ENCODE data around the gene GDPGP1.

Gene GDPGP1

DNA sequence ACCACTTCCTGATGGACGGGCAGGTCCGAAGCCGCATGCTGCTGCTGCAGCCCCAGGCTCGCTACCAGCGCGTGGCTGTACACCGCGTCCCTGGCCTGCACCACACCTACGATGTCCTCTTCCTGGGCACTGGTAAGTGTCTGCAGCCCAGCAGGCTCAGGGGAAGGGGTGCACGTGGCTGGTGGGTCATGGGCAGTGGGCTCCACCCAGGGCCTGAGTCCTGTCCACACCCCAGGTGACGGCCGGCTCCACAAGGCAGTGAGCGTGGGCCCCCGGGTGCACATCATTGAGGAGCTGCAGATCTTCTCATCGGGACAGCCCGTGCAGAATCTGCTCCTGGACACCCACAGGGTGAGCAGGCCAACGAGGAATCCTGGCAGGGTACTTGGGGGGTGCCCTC, 9.0 kb upstream of the GDPGP1 start:
- DNase-seq (ENCODE audit: low read depth in 2 of 3, low spot score in 2 of 3), result no peak

DNA sequence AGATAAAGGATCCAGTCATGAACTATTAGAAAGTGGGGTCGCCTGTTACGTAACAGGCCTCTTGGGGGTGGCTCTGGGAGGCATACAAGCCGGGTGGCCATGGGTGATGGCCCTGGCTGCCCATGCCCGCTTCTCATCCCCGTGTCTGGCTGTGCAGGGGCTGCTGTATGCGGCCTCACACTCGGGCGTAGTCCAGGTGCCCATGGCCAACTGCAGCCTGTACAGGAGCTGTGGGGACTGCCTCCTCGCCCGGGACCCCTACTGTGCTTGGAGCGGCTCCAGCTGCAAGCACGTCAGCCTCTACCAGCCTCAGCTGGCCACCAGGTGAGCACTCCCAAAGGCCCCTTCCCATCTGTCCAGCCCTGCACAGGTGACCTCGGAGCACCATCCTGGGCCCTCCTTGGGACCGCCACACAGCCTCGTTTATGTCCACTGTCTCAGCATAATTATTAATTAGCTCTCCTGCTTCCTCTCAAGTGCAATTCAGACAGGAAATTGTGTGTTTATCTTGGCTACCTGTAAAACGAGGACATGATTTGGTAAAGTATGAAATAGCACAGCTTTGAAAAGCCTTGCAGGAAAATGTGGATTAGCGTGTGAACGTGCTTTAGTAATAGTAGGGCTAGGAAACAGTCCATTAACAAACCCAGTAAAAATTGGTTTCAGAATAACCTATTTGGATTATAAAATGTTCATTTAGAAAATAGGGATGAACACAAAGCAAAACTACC, 8.3 kb upstream of the GDPGP1 start:
- no peak for DNase-seq (ENCODE audit: low read depth in 2 of 3, low spot score in 2 of 3)

DNA sequence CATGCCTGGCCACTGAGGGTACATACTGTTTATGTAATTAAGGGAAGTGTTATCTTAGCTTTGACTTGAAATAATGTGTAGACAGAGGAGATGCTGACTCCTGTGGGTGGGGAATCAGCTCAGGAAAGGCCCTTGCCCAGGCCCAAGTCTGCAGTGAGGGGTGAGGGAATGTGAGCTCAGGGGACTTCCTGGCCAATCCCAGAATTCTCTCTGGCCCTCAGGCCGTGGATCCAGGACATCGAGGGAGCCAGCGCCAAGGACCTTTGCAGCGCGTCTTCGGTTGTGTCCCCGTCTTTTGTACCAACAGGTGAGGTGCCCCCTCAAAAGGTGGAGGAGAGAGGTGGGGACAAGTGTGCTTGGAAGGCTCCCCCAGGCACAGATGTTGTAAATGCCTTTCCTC, 6.7 kb upstream of the GDPGP1 start:
- no peak for DNase-seq (ENCODE audit: low read depth in 2 of 3, low spot score in 2 of 3)

DNA sequence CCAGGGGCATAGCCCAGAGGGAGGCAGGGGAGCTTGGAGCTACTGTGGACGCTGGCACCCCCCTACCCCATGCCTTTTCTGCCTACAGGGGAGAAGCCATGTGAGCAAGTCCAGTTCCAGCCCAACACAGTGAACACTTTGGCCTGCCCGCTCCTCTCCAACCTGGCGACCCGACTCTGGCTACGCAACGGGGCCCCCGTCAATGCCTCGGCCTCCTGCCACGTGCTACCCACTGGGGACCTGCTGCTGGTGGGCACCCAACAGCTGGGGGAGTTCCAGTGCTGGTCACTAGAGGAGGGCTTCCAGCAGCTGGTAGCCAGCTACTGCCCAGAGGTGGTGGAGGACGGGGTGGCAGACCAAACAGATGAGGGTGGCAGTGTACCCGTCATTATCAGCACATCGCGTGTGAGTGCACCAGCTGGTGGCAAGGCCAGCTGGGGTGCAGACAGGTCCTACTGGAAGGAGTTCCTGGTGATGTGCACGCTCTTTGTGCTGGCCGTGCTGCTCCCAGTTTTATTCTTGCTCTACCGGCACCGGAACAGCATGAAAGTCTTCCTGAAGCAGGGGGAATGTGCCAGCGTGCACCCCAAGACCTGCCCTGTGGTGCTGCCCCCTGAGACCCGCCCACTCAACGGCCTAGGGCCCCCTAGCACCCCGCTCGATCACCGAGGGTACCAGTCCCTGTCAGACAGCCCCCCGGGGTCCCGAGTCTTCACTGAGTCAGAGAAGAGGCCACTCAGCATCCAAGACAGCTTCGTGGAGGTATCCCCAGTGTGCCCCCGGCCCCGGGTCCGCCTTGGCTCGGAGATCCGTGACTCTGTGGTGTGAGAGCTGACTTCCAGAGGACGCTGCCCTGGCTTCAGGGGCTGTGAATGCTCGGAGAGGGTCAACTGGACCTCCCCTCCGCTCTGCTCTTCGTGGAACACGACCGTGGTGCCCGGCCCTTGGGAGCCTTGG, 5.9 kb upstream of the GDPGP1 start:
- no peak for DNase-seq (ENCODE audit: low read depth in 2 of 3, low spot score in 2 of 3)

DNA sequence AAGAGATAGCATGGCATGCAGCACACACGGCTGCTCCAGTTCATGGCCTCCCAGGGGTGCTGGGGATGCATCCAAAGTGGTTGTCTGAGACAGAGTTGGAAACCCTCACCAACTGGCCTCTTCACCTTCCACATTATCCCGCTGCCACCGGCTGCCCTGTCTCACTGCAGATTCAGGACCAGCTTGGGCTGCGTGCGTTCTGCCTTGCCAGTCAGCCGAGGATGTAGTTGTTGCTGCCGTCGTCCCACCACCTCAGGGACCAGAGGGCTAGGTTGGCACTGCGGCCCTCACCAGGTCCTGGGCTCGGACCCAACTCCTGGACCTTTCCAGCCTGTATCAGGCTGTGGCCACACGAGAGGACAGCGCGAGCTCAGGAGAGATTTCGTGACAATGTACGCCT, 5.0 kb upstream of the GDPGP1 start:
- no peak for DNase-seq (ENCODE audit: low read depth in 2 of 3, low spot score in 2 of 3)

DNA sequence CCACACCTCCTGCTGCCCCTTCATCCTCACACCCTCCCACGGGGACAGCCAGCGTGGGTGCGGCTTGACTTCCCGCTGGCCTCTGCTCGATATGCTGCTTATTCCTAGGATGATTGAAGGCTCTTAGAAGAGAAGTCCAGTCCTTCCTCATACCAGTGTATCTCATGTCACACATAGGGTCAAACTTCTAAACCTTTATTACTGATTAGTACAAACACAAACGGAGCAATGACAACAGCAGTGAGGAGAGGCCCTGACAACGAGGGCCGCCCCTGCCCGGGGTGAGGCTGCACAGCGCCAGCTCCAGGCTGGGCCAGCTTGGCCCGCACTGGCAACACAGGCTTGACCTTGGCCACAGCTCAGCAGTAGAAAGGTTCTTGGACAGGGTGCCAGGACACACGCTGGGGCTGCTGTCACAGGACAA, 3.9 kb upstream of the GDPGP1 start:
- no peak for DNase-seq (ENCODE audit: low read depth in 2 of 3, low spot score in 2 of 3)

DNA sequence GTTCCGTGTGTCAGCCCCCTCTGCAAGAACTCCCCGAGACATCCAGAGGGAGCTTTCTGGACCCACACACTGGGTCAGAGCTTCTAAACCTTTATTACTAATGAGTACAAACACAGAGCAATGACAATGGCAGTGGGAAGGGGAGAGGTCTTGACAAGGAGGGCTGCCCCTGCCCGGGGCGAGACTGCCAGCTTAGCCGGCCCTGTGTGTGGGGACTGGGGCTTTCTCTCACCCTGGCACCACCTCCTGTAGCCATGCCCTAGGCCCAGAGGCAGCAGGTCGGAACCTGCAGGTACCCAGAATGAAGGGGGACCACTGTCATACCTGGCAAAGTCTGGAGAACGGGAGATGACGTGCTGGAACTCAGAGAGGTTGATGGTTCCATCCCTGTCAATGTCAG, 3.4 kb upstream of the GDPGP1 start:
- no peak for DNase-seq (ENCODE audit: low read depth in 2 of 3, low spot score in 2 of 3)

DNA sequence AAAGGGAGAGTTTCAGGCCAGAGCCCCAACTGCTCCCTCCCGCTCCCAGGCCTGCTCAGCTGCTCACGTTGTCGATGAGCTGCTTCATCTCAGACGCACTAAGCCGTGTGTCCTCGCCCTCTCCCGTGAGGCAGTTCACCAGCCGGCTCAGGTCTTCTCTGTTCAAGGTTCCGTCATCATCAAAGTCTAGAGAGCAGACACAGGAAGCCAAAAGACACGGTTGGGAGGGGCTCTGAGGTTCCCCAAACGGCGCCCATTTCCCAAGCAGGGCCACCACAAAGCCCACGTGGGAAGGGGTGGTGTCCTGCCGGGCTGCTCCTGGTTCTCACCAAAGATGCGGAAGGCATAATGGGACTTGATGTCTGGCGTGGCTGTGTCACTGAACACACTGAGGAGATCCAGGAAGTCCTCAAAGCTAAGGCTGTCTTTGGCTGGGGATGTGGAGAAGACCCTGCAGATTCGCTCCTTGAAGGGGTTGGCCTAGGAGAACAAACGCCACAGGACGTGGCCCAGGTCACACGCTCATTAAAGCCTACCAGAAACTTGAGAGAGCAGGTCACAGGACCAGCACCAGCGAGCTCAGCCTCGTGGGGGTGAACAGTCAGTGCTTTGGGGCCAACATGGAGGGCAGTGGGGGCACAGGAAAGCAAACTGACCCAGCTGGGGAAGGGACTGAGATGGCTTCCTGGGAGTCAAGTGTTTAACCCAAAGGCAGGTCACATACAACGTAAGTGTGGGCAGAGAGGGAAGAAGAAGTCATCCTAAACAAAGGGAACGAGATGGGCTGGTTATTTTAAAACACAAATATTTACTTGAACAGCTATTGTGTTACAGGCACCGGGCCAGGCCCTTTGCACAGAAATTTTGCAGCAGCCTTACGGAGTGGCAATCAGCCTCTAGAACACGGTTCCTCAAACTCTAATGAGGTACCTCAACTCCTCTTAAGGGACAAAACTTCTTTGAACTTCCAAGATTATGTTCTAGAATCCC, 2.7 kb upstream of the GDPGP1 start:
- DNase-seq (ENCODE audit: low read depth in 2 of 3, low spot score in 2 of 3), result peak; percentile 28 to 38 (median 33)

DNA sequence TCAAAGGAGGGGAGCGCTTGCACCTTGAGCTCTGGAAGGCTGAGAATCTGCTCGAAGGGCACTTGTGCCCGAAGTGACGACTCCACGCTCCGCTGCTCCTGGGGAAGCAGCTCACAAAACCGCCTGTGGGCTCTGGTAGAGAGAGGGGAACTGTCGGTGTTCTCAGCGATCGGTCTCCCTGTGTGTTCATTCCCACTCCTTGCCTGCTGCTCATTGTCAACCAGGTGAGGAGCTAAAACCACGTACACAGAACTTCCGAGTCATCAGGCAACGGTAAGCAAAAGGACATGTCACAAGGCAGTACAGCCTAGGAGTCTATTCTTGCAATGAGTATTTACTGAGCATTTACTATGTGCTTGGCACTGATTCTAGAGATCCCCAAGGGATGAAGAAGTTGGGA, 1.8 kb upstream of the GDPGP1 start:
- DNase-seq (ENCODE audit: low read depth in 2 of 3, low spot score in 2 of 3), result no peak

DNA sequence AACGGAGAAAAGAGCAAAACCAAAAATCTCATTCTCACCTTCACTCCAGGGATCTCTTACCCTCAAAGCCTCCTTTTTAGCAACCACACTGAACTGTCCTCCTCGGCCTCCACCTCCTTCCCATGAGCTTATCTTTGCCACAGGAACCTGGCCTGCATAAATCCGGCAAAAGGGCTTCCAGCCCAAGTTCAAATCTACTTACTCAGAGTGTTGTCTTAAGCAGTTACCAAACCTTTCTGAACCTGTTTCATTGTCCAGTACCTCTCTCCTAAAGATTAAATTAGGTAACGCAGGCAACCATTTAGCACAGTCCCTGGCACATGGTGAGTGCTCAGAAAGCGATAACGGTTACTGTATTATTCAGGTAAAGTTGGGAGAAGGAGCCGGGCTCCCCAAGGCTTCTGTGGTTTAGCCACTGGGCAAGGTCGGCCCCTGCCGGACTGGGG, 1.0 kb upstream of the GDPGP1 start:
- no peak for DNase-seq (ENCODE audit: low read depth in 2 of 3, low spot score in 2 of 3)

DNA sequence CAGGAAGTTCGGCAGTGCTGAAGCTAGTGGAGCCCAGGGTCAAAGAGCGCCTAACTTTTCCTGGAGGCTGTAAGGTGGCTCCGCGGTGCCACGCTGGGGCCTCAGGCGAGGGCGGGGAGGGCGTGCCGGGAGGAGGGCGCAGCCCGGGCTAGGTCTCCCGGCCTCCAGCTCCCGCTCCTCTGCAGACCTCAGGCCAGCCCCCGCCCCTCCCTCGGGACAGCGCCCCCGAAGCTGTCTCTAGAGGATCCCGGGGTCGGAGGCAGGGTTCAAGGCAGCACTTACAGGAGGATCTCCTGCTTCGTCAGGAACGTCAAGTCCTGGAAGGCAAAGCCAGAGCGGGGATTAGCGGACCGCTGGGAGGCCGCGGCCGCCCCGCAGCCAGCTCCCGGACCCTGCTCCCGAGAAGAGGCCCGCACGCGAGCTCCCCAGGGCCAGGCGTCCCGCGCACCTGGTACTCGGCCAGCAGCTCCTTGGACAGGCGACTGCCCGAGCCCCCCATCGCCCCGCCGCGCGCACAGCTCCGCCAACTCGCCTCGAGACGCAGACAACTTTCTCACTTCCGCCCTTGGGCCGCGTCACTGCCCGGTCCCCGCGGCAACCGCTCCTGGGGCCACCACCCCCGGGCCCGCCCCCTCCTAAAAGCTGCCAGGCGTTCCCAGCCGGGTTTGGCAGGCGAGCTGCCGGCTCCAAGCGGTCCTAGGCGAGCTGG, 468 bp upstream of the GDPGP1 start, which contains the start of gene CIB1:
Gene CIB1, minus strand, starts transcription at position 555 of the 709 bp plus-strand sequence. Its CDS starts 56 bp downstream, at position 499.
- DNase-seq (ENCODE audit: low read depth in 2 of 3, low spot score in 2 of 3), result peak; percentile 18 to 98 (median 55)

DNA sequence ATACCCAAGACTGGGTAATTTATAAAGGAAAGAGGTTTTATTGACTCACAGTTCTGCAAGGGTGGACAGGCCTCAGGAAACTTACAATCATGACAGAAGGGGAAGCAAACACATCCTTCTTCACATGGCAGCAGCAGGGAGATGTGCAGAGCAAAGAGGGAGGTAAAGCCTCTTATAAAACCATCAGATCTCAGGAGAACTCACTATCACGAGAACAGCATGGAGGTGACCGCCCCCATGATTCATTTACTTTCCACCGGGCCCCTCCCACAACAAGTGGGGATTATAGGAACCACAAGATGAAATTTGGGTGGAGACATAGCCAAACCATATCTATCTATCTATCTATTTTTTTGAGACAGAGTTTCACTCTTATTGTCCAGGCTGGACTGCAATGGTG, 5.4 kb downstream of the GDPGP1 start:
- no peak for DNase-seq (ENCODE audit: low read depth in 2 of 3, low spot score in 2 of 3)

DNA sequence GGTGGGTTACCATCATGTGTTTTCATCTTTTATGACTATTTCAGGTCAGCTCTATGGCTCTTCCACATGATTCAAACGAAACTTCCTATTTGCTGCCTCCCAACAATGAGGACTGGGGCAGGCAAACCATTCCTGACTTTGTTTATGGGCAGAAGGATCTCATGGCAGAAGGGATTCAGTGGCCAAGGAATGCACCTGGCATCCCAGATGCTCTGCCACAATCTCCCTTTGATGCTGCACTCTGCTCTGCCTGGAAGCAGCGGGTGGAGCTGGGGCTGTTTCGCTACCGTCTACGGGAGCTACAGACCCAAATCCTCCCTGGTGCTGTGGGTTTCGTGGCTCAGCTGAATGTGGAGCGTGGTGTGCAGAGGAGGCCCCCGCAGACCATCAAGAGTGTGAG, 6.8 kb downstream of the GDPGP1 start:
- DNase-seq (ENCODE audit: low read depth in 2 of 3, low spot score in 2 of 3), result no peak

DNA sequence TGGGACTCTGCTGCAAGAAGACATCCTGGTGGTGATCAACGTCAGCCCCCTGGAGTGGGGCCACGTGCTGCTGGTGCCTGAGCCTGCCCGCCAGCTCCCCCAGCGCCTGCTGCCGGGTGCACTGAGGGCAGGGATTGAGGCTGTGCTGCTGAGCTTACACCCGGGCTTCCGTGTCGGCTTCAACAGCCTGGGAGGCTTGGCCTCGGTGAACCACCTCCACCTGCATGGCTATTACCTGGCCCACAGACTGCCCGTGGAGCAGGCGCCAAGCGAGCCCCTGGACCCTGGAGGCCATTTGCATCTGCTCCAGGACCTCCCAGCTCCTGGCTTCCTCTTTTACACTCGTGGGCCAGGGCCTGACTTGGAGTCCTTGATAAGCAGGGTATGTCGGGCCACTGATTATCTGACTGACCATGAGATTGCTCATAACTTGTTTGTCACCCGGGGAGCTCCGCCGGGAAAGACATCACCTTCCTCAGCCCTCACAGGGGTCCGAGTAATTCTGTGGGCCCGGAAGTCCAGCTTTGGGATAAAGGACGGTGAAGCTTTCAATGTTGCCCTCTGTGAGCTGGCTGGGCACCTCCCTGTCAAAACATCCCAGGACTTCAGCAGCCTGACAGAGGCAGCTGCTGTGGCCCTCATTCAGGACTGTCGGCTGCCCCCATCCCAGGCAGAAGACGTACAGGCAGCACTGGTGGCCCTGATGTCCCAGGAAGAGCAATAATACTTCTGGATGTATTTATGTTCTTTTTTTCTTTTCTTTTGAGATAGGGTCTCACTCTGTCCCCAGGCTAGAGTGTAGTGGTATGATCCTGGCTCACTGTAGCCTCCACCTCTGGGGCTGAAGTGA, 7.6 kb downstream of the GDPGP1 start:
- DNase-seq (ENCODE audit: low read depth in 2 of 3, low spot score in 2 of 3), result no peak

DNA sequence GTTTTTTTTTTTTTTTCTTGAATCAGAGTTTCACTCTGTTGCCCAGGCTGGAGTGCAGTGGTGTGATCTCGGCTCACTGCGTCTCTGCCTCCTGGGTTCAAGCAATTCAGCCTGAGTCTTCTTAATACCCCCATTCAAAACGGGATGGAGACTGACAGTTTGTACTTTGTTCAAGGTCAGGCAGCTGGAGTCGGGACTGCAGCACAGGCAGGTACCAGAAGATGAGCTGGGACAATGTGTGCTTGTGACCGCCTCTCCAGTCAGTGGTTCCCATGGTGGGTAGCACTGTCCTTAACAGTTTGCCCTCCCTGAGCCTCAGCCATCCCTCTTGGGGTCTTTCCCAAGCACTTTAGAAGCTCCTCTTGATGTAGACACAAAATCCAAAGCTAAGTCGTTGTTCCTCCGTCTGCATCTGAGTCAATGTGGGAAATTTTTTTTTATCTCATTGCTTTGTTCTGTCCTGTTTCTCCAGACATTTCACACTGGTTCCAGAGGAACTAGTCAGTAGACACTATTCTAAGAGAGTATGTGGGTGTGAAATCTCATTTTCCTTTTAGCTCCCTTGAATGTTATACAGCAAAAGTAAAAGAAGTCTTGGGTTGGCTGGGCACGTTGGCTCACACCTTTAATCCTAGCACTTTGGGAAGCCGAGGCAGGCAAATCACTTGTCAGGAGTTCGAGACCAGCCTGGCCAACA, 10.1 kb downstream of the GDPGP1 start:
- no peak for DNase-seq (ENCODE audit: low read depth in 2 of 3, low spot score in 2 of 3)

DNA sequence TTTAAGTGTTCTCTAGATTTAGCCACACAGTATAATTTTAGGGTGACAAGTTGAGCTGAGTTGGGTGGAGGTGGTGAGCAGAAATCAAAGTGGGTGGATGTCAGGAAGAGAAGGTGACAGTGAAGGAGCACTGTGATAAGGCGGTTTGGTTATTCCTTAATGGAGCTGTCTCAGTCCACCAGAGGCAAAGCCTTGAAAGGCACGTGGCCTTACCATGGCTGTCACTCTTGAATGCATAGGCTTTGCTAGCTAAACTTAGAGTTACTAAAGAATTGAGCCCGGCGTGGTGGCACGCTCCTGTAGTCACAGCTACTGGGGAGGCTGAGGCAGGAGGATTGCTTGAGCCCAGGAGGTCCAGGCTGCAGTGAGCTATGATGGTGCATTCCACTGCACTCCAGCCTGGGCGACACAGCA, 14.8 kb downstream of the GDPGP1 start:
- DNase-seq (ENCODE audit: low read depth in 2 of 3, low spot score in 2 of 3), result no peak

DNA sequence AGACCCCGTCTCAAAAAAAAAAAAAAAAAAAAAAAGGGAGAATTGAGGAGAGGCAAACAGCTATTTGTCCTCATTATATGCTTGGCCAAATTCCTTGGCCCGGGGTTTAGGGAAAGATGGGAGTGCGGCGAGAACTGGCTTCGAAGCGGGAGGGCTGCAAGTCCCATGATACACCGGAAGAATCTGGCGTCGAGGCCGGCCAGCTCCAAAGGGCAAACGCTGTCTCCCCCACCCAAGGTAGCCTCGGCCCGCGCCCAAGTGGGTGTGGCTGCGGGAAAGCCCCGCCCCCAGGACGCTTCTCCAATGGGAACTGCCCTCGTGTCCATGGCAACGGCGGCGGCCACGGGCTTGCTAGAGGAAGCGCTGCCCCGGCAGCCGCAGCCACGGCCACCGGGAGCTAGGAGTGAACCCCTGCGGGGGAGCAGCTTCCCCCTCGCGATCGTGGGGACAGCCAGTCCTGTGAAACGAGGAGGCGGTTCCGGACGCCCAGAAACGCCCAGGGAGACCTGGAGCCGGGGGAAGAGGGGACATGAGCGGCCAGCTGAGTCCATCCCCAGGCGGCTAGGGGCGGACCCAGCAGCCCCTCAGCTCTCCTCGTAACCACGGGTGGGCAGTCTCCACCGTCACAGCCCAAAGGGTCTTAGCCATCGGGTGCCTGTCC, 15.3 kb downstream of the GDPGP1 start, which contains the start of gene TTLL13:
Gene TTLL13, plus strand, starts transcription at position 354 of the 661 bp plus-strand sequence. CDS start 1,075 bp downstream, outside the sequence.
- DNase-seq (ENCODE audit: low read depth in 2 of 3, low spot score in 2 of 3), result peak in 2 of 3 experiments; percentile 44 to 74

DNA sequence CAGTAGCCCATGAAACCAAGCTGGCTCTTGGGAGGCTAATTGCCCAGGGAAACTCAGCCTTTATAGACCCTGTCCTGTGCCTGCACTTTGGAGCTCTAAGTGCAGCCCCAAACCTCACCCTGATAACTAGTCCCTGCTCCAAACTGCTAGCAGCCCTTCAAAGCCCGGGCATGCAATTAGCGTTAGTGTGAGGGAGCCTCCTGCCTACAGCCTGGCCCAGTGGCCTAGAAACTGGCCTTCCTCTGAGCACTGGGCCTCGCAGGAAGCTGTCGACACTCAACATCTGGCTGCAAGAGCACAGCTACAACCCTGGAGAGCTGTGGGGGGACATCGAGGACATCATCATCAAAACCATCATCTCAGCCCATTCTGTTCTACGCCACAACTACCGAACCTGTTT, 23.8 kb downstream of the GDPGP1 start:
- DNase-seq (ENCODE audit: low read depth in 2 of 3, low spot score in 2 of 3), result no peak

All from activated CD8-positive, alpha-beta memory T cell treated with anti-CD3 and anti-CD28 coated beads for 48 hours (primary cell).